Measurements from ENCODE around the gene RYR2. TPM values are rescaled to one million over a fixed set of nuclear protein-coding genes. Genes with fewer than 3 reads are reported as not detected.

RYR2 gene
- total RNA-seq, 4 donors from 2014 or later, result 0.23 to 4.6 (median 0.89) TPM

DNA sequence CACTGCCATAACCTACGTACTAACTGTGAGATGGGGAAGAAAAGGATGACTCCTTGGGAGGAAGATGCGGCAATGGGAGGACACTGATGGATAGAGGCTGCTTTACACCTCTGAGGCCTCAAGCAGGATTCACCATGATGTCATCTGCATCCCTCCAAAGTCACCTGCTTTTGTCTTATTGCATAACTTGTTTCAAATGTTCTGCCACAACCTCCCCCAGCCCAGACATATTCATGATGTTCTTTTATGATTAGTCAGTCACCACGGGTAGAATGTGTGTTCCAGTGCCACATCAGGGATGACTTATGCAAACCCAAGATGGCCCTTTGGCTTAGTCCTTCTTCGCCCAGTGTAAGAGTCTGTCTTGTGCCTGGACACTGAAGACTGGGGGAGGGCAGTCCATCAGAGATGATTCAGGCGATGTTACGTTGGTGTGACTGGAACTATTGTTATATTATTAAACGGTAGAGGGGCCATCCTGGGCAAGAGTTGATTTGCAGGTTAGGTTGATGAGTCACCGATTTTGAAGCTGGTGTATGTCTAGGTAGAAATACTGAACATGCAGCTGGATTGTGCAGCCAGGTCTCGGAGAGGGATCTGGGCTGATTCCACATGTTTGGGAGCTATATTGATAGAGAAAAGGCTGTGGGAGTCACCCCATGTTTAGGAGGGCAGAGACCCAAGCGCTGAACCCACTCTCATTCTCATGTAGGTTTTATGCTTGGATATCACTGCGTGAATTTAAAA is 32.6 kb downstream of the RYR2 start:
- 64 to 74% methylated on average over 11 of the region's 11 CpGs for WGBS, 2 donors
- Histone ChIP-seq H3K9me3 (no peaks in the 10 kb centered on the region), H3K4me3 (no peak overlapping the region), H3K27ac (no peak overlapping the region), H3K4me1 (no peaks in the 10 kb centered on the region), H3K36me3 (no peaks in the 10 kb centered on the region), H3K27me3 (no peaks in the 10 kb centered on the region)
- no peak for TF ChIP-seq POLR2A (IDR thresholded peaks at IDR 0.05)
- TF ChIP-seq, protein P1, sequence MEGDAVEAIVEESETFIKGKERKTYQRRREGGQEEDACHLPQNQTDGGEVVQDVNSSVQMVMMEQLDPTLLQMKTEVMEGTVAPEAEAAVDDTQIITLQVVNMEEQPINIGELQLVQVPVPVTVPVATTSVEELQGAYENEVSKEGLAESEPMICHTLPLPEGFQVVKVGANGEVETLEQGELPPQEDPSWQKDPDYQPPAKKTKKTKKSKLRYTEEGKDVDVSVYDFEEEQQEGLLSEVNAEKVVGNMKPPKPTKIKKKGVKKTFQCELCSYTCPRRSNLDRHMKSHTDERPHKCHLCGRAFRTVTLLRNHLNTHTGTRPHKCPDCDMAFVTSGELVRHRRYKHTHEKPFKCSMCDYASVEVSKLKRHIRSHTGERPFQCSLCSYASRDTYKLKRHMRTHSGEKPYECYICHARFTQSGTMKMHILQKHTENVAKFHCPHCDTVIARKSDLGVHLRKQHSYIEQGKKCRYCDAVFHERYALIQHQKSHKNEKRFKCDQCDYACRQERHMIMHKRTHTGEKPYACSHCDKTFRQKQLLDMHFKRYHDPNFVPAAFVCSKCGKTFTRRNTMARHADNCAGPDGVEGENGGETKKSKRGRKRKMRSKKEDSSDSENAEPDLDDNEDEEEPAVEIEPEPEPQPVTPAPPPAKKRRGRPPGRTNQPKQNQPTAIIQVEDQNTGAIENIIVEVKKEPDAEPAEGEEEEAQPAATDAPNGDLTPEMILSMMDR (IDR thresholded peaks at IDR 0.05), result no peak
- no peak for DNase-seq
- intact Hi-C loops (cut with DNase I), result no loop called here

DNA sequence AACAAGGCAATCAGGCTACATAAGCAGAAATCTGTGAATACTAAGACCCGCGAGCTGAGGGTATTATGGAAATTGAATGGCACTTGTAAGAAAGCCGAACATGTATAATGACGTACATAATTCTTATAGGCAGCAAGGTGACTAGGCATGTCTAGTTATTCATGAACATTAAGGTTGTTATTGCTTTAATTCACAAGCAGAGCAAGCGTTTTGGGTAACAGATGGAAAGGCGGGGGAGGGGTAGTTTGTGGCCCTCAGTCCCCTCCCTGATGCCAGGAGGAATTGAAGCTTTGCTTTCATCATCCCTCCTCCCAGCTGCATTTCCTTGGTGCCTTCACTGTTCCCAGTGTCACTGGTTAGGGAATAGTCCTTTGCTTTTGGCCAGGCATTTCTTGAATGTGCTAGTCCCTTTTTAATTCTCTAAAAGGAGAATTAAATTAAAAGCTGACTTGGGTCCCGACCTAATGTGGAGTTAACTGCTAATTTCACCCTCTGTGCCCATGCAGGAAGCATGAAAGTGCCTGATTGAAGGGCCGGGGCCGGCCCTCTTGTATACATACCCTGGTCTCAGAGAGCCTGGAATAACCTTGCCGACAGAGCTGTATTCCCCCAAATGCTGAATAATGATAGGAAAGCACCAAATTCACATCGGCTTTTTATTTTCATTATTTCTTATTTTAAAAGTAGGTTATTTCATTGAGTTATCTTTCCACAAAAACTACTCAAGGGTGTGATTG is 42.5 kb downstream of the RYR2 start:
- no peaks in the 10 kb centered on the region for H3K36me3 ChIP-seq
- no peaks in the 10 kb centered on the region for H3K27me3 ChIP-seq
- DNase-seq, result no peak
- WGBS, 2 donors, result 67 to 72% methylated on average over 11 of the region's 11 CpGs
- H3K4me1 ChIP-seq, result no peaks in the 10 kb centered on the region
- no peak overlapping the region for H3K4me3 ChIP-seq
- TF ChIP-seq, protein P1 (IDR thresholded peaks at IDR 0.05), result no peak
- TF ChIP-seq POLR2A (IDR thresholded peaks at IDR 0.05), result no peak
- intact Hi-C loops (cut with DNase I), result no loop called here
- no peaks in the 10 kb centered on the region for H3K9me3 ChIP-seq
- H3K27ac ChIP-seq, result no peak overlapping the region

DNA sequence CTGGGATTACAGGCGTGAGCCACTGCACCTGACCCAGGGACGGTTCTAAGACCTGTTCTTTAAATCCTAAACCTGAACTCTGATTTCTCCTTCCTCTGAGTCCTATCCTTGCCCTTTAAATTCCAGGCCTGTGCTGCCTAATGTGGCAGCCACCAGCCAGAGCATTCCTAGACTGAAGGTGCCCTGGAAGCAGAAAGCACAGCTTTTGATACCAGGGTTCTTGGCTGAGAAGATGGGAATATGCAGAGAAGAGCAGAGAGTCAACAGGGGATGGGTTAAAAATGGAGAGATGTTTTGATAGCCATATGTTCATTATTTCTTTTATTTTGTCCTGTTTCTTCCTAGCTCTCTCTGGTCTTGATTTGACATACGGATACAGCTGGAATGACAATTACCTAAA is 49.7 kb downstream of the RYR2 start:
- Histone ChIP-seq H3K4me1 (no peaks in the 10 kb centered on the region), H3K27me3 (no peaks in the 10 kb centered on the region), H3K36me3 (no peaks in the 10 kb centered on the region), H3K4me3 (no peak overlapping the region), H3K27ac (no peak overlapping the region), H3K9me3 (no peaks in the 10 kb centered on the region)
- 94% methylated on average over 3 of the region's 3 CpGs for WGBS, 2 donors
- TF ChIP-seq, protein P1 (IDR thresholded peaks at IDR 0.05), result no peak
- no peak for TF ChIP-seq POLR2A (IDR thresholded peaks at IDR 0.05)
- no peak for DNase-seq
- intact Hi-C loops (cut with DNase I), result no loop called here

GRCh38 chr1:237093691-237094090 is 51.7 kb downstream of the RYR2 start:
- TF ChIP-seq POLR2A (IDR thresholded peaks at IDR 0.05), result no peak
- TF ChIP-seq, protein P1 (IDR thresholded peaks at IDR 0.05), result no peak
- intact Hi-C loops (cut with DNase I), result no loop called here

DNA sequence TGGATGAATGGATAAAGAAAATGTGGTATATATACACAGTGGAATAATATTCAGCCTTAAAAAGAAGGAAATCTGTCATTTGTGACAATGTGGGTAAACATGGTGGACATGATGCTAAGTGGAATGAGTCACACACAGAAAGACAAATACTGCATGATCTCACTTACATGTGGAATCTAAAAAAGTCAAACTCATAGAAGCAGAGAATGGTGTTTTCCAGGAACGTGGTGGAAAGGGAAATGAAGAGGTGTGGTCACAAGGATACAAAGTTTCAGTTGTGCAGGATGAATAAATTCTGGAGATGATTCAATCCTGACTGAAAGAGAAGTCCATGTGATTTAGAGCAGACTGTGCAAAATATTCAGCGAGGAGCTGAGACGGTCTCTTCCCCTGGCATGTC is 56.6 kb downstream of the RYR2 start:
- no peak for DNase-seq

More at GRCh38 chr1:237093691-237094090, 51.7 kb downstream of the RYR2 start:
- Histone ChIP-seq H3K4me3 (no peak overlapping the region), H3K27me3 (no peaks in the 10 kb centered on the region), H3K4me1 (no peaks in the 10 kb centered on the region), H3K9me3 (no peaks in the 10 kb centered on the region), H3K36me3 (no peaks in the 10 kb centered on the region), H3K27ac (no peak overlapping the region)
- WGBS, 2 donors, result 73 to 76% methylated on average over 11 of the region's 12 CpGs
- no peak for DNase-seq

More for the DNA sequence above, 56.6 kb downstream of the RYR2 start:
- Histone ChIP-seq H3K36me3 (no peaks in the 10 kb centered on the region), H3K4me3 (no peak overlapping the region), H3K27me3 (no peaks in the 10 kb centered on the region), H3K27ac (no peak overlapping the region), H3K9me3 (no peaks in the 10 kb centered on the region), H3K4me1 (no peaks in the 10 kb centered on the region)
- WGBS, 2 donors, result 50 to 52% methylated on average over 3 of the region's 3 CpGs
- intact Hi-C loops (cut with DNase I), result no loop called here
- TF ChIP-seq, protein P1 (IDR thresholded peaks at IDR 0.05), result no peak

Data from esophagus squamous epithelium (tissue), 5 donors.